H1 (cell line): ENCODE data around the gene HMCN1. TPM values are rescaled to one million over a fixed set of nuclear protein-coding genes. Genes with fewer than 3 reads are reported as not detected.

Experiments
- CTCF ChIA-PET: fragments of 300-600 bp; sonication (Branson Sonifier 250); formaldehyde crosslinking; loops from one replicate; lab custom pipeline; 2021; ENCODE audit not compliant: partially characterized antibody; lab: Charles Lee
- POLR2A ChIA-PET: fragments of 300-600 bp; sonication (Branson Sonifier 250); formaldehyde crosslinking; loops from one replicate; lab custom pipeline; 2021; ENCODE audit warnings: inconsistent platforms; ENCODE audit not compliant: partially characterized antibody; lab: Charles Lee
- DNase-seq, 2 experiments: peaks; one replicate each; pipeline versions ENCODE4 v3.0.0 to v3.0.0-alpha.2; 2010 to 2022; ENCODE audit warnings: low spot score in 2 of 2, low read depth in 1 of 2, mixed read lengths in 1 of 2
- FAIRE-seq: peaks from 2 replicates; lab custom pipeline; 2011; peaks lifted over from hg19 to GRCh38; lab: Jason Lieb, UNC
- H2AFZ ChIP-seq: 2 replicates; pipeline ENCODE4 v1.8.1; 2012; ENCODE audit warnings: low read length, inconsistent platforms
- H2AK5ac ChIP-seq: 2 replicates; pipeline ENCODE4 v1.6.1; 2013; ENCODE audit warnings: low read depth, low read length
- H2BK120ac ChIP-seq: replicated peaks from 2 replicates; pipeline ENCODE3; 2013; ENCODE audit warnings: low read depth, low read length, inconsistent platforms
- H2BK12ac ChIP-seq: 2 replicates; pipeline ENCODE4 v1.6.1; 2013; ENCODE audit warnings: low read depth, low read length
- H2BK15ac ChIP-seq: 2 replicates; pipeline ENCODE4 v1.6.1; 2013; ENCODE audit warnings: low read length
- H2BK20ac ChIP-seq: 2 replicates; pipeline ENCODE4 v1.6.1; 2013; ENCODE audit warnings: low read length
- H2BK5ac ChIP-seq: 2 replicates; pipeline ENCODE4 v1.6.1; 2013; ENCODE audit warnings: low read depth, low read length
- H3K14ac ChIP-seq: 2 replicates; pipeline ENCODE4 v1.6.1; 2013; ENCODE audit warnings: inconsistent platforms; ENCODE audit not compliant: insufficient read length
- H3K18ac ChIP-seq: 2 replicates; pipeline ENCODE4 v1.6.1; 2013; ENCODE audit warnings: low read length; ENCODE audit errors: extremely low read depth
- H3K23ac ChIP-seq: 2 replicates; pipeline ENCODE4 v1.6.1; 2013; ENCODE audit warnings: inconsistent platforms; ENCODE audit not compliant: insufficient read length
- H3K23me2 ChIP-seq: 2 replicates; pipeline ENCODE4 v1.6.1; 2013; ENCODE audit warnings: low read depth, low read length
- H3K27ac ChIP-seq: 2 replicates; pipeline ENCODE4 v1.6.1; 2011; ENCODE audit warnings: low read depth, low read length, inconsistent platforms
- H3K27me3 ChIP-seq, 4 experiments: replicated peaks in 1 of 4; 1 replicate in 1 of 4; 2 replicates in 3 of 4; pipeline versions ENCODE4 v1.6.1 to v1.8.1; 2011 to 2013; ENCODE audit warnings: low read length in 3 of 4, mild to moderate bottlenecking in 3 of 4, inconsistent platforms in 2 of 4, mixed read lengths in 2 of 4, moderate library complexity in 1 of 4; ENCODE audit not compliant: control insufficient read depth in 3 of 4, insufficient read depth in 3 of 4; ENCODE audit errors: extremely low read depth in 1 of 4
- H3K36me3 ChIP-seq, 4 experiments: 2 replicates each; pipeline versions ENCODE4 v1.6.1 to v1.8.1; 2011 to 2013; ENCODE audit warnings: mild to moderate bottlenecking in 4 of 4, low read length in 3 of 4, moderate library complexity in 2 of 4, control low read depth in 1 of 4, inconsistent platforms in 1 of 4; ENCODE audit not compliant: insufficient read depth in 4 of 4, control insufficient read depth in 2 of 4
- H3K4ac ChIP-seq: replicated peaks from 2 replicates; pipeline ENCODE3; 2013; ENCODE audit warnings: low read length, low read depth, mixed read lengths, inconsistent platforms; ENCODE audit not compliant: insufficient read length
- H3K4me1 ChIP-seq, 4 experiments: replicated peaks in 1 of 4; 1 replicate in 1 of 4; 2 replicates in 3 of 4; pipeline versions ENCODE4 v1.6.1 to v1.8.1; 2011 to 2013; ENCODE audit warnings: low read length in 3 of 4, inconsistent platforms in 2 of 4, mixed read lengths in 1 of 4; ENCODE audit not compliant: insufficient read depth in 4 of 4, control insufficient read depth in 3 of 4
- H3K4me2 ChIP-seq, 2 experiments: 2 replicates each; pipeline versions ENCODE4 v1.6.1 to v1.8.1; 2011 to 2013; ENCODE audit warnings: low read depth in 2 of 2, low read length in 2 of 2, control low read depth in 1 of 2, inconsistent platforms in 1 of 2, mild to moderate bottlenecking in 1 of 2; ENCODE audit not compliant: insufficient read depth in 1 of 2
- H3K4me3 ChIP-seq, 4 experiments: fragments of 200-600, 300-600 bp in 1 of 4; sonication (generic), shearing (Covaris generic), sonication (Bioruptor Twin) in 1 of 4; 2 replicates each; pipeline versions ENCODE4 v1.5.1 to v1.8.1; 2011 to 2016; ENCODE audit warnings: low read length in 4 of 4, low read depth in 3 of 4, control low read depth in 2 of 4, inconsistent platforms in 2 of 4, mild to moderate bottlenecking in 2 of 4, mixed read lengths in 1 of 4, moderate library complexity in 1 of 4; ENCODE audit not compliant: insufficient read depth in 2 of 4; ENCODE audit errors: extremely low read depth in 1 of 4
- H3K56ac ChIP-seq: replicated peaks from 2 replicates; pipeline ENCODE3; 2013; ENCODE audit warnings: low read depth, mild to moderate bottlenecking, mixed read lengths, low read length, inconsistent platforms; ENCODE audit not compliant: insufficient read length
- H3K79me1 ChIP-seq: 2 replicates; pipeline ENCODE4 v1.6.1; 2013; ENCODE audit warnings: low read depth, low read length, control low read depth
- H3K79me2 ChIP-seq, 2 experiments: 2 replicates each; pipeline versions ENCODE4 v1.6.1 to v1.8.1; 2012 to 2013; ENCODE audit warnings: low read length in 2 of 2, mild to moderate bottlenecking in 2 of 2, inconsistent platforms in 1 of 2; ENCODE audit not compliant: insufficient read depth in 2 of 2, control insufficient read depth in 1 of 2
- H3K9ac ChIP-seq, 4 experiments: replicated peaks in 1 of 4; 1 replicate in 1 of 4; 2 replicates in 3 of 4; pipeline versions ENCODE4 v1.6.1 to v1.8.1; 2011 to 2013; ENCODE audit warnings: low read depth in 3 of 4, low read length in 3 of 4, control low read depth in 2 of 4, mild to moderate bottlenecking in 2 of 4, moderate library complexity in 2 of 4, inconsistent platforms in 1 of 4; ENCODE audit errors: extremely low read depth in 1 of 4
- H3K9me3 ChIP-seq, 2 experiments: 2 replicates each; pipeline versions ENCODE4 v1.6.1 to v1.8.1; 2012 to 2013; ENCODE audit warnings: mild to moderate bottlenecking in 2 of 2, moderate library complexity in 2 of 2, control low read depth in 1 of 2, inconsistent platforms in 1 of 2, low read depth in 1 of 2, low read length in 1 of 2, mixed read lengths in 1 of 2; ENCODE audit not compliant: insufficient read depth in 2 of 2
- H4K20me1 ChIP-seq, 2 experiments: replicated peaks in 1 of 2; 2 replicates each; pipeline versions ENCODE3 to v1.8.1; 2011 to 2013; ENCODE audit warnings: inconsistent platforms in 2 of 2, low read length in 2 of 2, mild to moderate bottlenecking in 1 of 2; ENCODE audit not compliant: insufficient read depth in 2 of 2, control insufficient read depth in 1 of 2
- H4K5ac ChIP-seq: 2 replicates; pipeline ENCODE4 v1.6.1; 2013; ENCODE audit warnings: low read length, low read depth, mixed read lengths, inconsistent platforms; ENCODE audit not compliant: insufficient read length
- H4K8ac ChIP-seq: 2 replicates; pipeline ENCODE4 v1.8.0; 2013; ENCODE audit warnings: mild to moderate bottlenecking, moderate library complexity, low read length, inconsistent platforms; ENCODE audit not compliant: insufficient read depth; ENCODE audit errors: extremely low read depth
- H4K91ac ChIP-seq: replicated peaks from 2 replicates; pipeline ENCODE3; 2013; ENCODE audit warnings: low read length, mixed read lengths, inconsistent platforms; ENCODE audit not compliant: insufficient read length
- ASH2L ChIP-seq: fragments of 200-600, 300-600 bp; sonication (generic); IDR thresholded peaks from one replicate; pipeline ENCODE4 v1.7.1; 2017; ENCODE audit warnings: low read length
- ATF2 ChIP-seq: IDR thresholded peaks from 2 replicates; pipeline ENCODE4 v1.6.1; 2012; ENCODE audit warnings: low read length, inconsistent platforms
- CBX5 ChIP-seq: fragments of 300-800, 300-1000 bp; sonication (generic); IDR thresholded peaks from 2 replicates; pipeline ENCODE4 v1.7.1; 2016; ENCODE audit warnings: antibody characterized with exemption, low read length, low read depth
- CEBPB ChIP-seq: IDR thresholded peaks from 2 replicates; pipeline ENCODE4 v1.6.1; 2012; ENCODE audit warnings: low read depth, low read length
- CREB1 ChIP-seq: IDR thresholded peaks from 2 replicates; pipeline ENCODE4 v1.6.1; 2012; ENCODE audit warnings: inconsistent platforms
- E2F6 ChIP-seq: IDR thresholded peaks from 2 replicates; pipeline ENCODE4 v1.6.1; 2012; ENCODE audit warnings: inconsistent platforms
- GTF2F1 ChIP-seq: IDR thresholded peaks from 2 replicates; pipeline ENCODE4 v1.6.1; 2012; ENCODE audit warnings: low read depth, low read length, improper control_type of control experiment, borderline replicate concordance
- MAFK ChIP-seq: IDR thresholded peaks from 2 replicates; pipeline ENCODE4 v1.6.1; 2012; ENCODE audit warnings: low read depth, mild to moderate bottlenecking, improper control_type of control experiment, low read length
- SIN3A ChIP-seq, 2 experiments: IDR thresholded peaks in 1 of 2; conservative IDR thresholded peaks in 1 of 2; 2 replicates each; pipeline ENCODE4 v1.6.1; 2011 to 2012; ENCODE audit warnings: low read length in 2 of 2, improper control_type of control experiment in 1 of 2, low read depth in 1 of 2, mild to moderate bottlenecking in 1 of 2
- TBP ChIP-seq: IDR thresholded peaks from 2 replicates; pipeline ENCODE4 v1.6.1; 2011; ENCODE audit warnings: low read depth, low read length, improper control_type of control experiment
- polyA plus RNA-seq, 7 experiments: library from polyadenylated mRNA; depleted of rRNA in 3 of 7; stranded (reverse) in 5 of 7; unstranded in 2 of 7; fragments of >200 nt in 5 of 7; fragments of 200-250 nt in 2 of 7; gene quantifications; 1 replicate in 5 of 7; 2 replicates in 1 of 7; 4 replicates in 1 of 7; pipeline versions ENCODE4 v1.2.1 to v1.2.3, GENCODE V29; 2011 to 2013; ENCODE audit warnings: missing spikeins in 2 of 7, mixed read lengths in 2 of 7
- total RNA-seq: library from RNA; stranded (reverse); fragmentation: NEBNext Ultra II Directional; extraction: Animal tissue kit (Norgen Biotek cat#: 25700); gene quantifications from 2 replicates; pipeline ENCODE4 v1.2.1, GENCODE V29; 2021

HMCN1 gene
- total and polyA plus RNA-seq, 2 of the 8 experiments (the other 6 are each of a cell fraction or from before 2014, with no cell fraction given), result 13.8 to 14.6 TPM

GRCh38 chr1:185990565-185990964 lies 256.4 kb downstream of the HMCN1 start:
- Histone ChIP-seq H3K23ac (no peak overlapping the region), H3K14ac (no peak overlapping the region), H3K79me2 (no peaks in the 10 kb centered on the region), H3K18ac (no peak overlapping the region), H3K23me2 (no peaks in the 10 kb centered on the region)
- POLR2A ChIA-PET, result no interaction called here
- TF ChIP-seq ATF2, result no peak
- no peak for TF ChIP-seq GTF2F1
- TF ChIP-seq CBX5, result no peak
- TF ChIP-seq SIN3A (conservative IDR thresholded peaks at IDR 0.05 in 1 of 2, IDR thresholded peaks at IDR 0.05 in 1 of 2; ENCODE audit: low read depth in 1 of 2, low read length in 2 of 2), result no peak
- TF ChIP-seq CREB1, result no peak
- TF ChIP-seq CEBPB, result no peak
- TF ChIP-seq ASH2L, result no peak
- no peak for TF ChIP-seq E2F6
- TF ChIP-seq MAFK, result no peak
- no peak for TF ChIP-seq TBP
- TF ChIP-seq, all 59 proteins: peak for 0
- Histone ChIP-seq H2BK15ac (no peak overlapping the region), H4K20me1 (peaks cover 0 to 1% of the 10 kb centered on the region in 2 experiments), H3K79me1 (no peaks in the 10 kb centered on the region), H4K5ac (no peak overlapping the region), H2BK12ac (no peak overlapping the region), H3K9ac (no peak overlapping the region), H3K9me3 (no peaks in the 10 kb centered on the region), H3K4me1 (no peaks in the 10 kb centered on the region), H2BK120ac (no peak overlapping the region), H3K36me3 (no peaks in the 10 kb centered on the region), H3K4me2 (no peak overlapping the region), H3K4ac (no peak overlapping the region), H2BK5ac (no peak overlapping the region), H3K56ac (no peak overlapping the region), H3K27ac (no peak overlapping the region), H2AFZ (no peak overlapping the region), H4K91ac (no peak overlapping the region), H2BK20ac (no peak overlapping the region), H3K27me3 (no peaks in the 10 kb centered on the region), H4K8ac (no peak overlapping the region), H2AK5ac (no peak overlapping the region), H3K4me3 (no peak overlapping the region)
- CTCF ChIA-PET, result interaction anchor here (1.0 to 1.7 kb wide), 4 partner anchors 12 to 177 kb away, joined by 3 read pairs; no protein-coding TSS in a partner anchor
- no peak for FAIRE-seq
- DNase-seq, result no peak
